Transverse colon (tissue), 3 donors: ENCODE measurements around the gene UQCRHL.
A peak's percentile ranks its signal among the peaks of the same experiment; 100 is the strongest.

ENCODE experiments used
- POLR2A ChIP-seq: fragments of 450-650 bp; IDR thresholded peaks from one replicate; pipeline ENCODE4 v1.6.1; 2016; ENCODE audit warnings: antibody characterized with exemption, mild to moderate bottlenecking, moderate library complexity
- TF ChIP-seq, protein P1 (sequence below), 5 experiments: fragments of 200-600 bp in 3 of 5; fragments of 450-650 bp in 2 of 5; sonication (generic) in 3 of 5; IDR thresholded peaks; 1 replicate in 2 of 5; 2 replicates in 3 of 5; pipeline ENCODE4 v1.5.1; 2016 to 2017; ENCODE audit warnings: antibody characterized with exemption in 5 of 5, inconsistent platforms in 3 of 5, mild to moderate bottlenecking in 2 of 5, moderate library complexity in 1 of 5

DNA sequence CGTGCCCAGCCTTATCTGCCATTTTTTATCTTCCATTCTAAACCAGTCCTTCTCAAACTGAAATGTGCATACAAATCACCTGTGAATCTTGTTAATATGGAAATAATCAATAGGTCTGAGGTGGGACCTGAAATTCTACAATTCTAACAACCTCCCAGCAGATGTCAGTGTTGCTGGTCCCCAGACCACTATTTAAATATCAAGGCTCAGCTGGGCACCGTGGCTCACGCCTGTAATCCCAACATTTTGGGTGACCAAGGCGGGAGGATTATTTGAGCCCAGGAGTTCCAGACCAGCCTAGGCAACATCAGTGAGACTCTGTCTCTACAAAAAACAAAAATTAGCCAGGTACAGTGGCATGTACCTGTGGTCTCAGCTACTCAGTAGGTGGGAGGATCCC lies 4.1 kb downstream of the UQCRHL start:
- TF ChIP-seq, protein P1, sequence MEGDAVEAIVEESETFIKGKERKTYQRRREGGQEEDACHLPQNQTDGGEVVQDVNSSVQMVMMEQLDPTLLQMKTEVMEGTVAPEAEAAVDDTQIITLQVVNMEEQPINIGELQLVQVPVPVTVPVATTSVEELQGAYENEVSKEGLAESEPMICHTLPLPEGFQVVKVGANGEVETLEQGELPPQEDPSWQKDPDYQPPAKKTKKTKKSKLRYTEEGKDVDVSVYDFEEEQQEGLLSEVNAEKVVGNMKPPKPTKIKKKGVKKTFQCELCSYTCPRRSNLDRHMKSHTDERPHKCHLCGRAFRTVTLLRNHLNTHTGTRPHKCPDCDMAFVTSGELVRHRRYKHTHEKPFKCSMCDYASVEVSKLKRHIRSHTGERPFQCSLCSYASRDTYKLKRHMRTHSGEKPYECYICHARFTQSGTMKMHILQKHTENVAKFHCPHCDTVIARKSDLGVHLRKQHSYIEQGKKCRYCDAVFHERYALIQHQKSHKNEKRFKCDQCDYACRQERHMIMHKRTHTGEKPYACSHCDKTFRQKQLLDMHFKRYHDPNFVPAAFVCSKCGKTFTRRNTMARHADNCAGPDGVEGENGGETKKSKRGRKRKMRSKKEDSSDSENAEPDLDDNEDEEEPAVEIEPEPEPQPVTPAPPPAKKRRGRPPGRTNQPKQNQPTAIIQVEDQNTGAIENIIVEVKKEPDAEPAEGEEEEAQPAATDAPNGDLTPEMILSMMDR (IDR thresholded peaks at IDR 0.05), result peak; percentile 11 to 26 (median 23)
- TF ChIP-seq POLR2A, result no peak
